PC-3 (cell line): Measurements from ENCODE around the gene NOL4L.

Experiments
- EZH2 ChIP-seq: fragments of 300-600 bp; sonication (generic); IDR thresholded peaks from one replicate; pipeline ENCODE4 v1.6.1; 2017; ENCODE audit warnings: antibody characterized with exemption, mild to moderate bottlenecking, low read length; ENCODE audit not compliant: unreplicated experiment
- EZH2phosphoT487 ChIP-seq: fragments of 300-600 bp; sonication (generic); IDR thresholded peaks from 2 replicates; pipeline ENCODE4 v1.6.1; 2018; ENCODE audit warnings: mild to moderate bottlenecking, antibody characterized with exemption, low read length, borderline replicate concordance
- TF ChIP-seq, protein P1 (sequence below): fragments of 300-600 bp; sonication (generic); conservative IDR thresholded peaks from 2 replicates; pipeline ENCODE4 v1.5.1; 2017; ENCODE audit warnings: antibody characterized with exemption, low read depth, mild to moderate bottlenecking, low read length

- TF ChIP-seq, protein P1, sequence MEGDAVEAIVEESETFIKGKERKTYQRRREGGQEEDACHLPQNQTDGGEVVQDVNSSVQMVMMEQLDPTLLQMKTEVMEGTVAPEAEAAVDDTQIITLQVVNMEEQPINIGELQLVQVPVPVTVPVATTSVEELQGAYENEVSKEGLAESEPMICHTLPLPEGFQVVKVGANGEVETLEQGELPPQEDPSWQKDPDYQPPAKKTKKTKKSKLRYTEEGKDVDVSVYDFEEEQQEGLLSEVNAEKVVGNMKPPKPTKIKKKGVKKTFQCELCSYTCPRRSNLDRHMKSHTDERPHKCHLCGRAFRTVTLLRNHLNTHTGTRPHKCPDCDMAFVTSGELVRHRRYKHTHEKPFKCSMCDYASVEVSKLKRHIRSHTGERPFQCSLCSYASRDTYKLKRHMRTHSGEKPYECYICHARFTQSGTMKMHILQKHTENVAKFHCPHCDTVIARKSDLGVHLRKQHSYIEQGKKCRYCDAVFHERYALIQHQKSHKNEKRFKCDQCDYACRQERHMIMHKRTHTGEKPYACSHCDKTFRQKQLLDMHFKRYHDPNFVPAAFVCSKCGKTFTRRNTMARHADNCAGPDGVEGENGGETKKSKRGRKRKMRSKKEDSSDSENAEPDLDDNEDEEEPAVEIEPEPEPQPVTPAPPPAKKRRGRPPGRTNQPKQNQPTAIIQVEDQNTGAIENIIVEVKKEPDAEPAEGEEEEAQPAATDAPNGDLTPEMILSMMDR: no peak
- TF ChIP-seq EZH2 (no peak), EZH2phosphoT487 (no peak)
Observed at GRCh38 chr20:32411955-32412706, 173.0 kb downstream of the NOL4L start.
